Lung (tissue), 12 donors: ENCODE data around the gene ATP6V1F. TPM values are rescaled to one million over a fixed set of nuclear protein-coding genes. Genes with fewer than 3 reads are reported as not detected.

Source experiments
- ATAC-seq: fragments of 200-7000 bp; cut with Tn5 transposase; one replicate; pipeline ENCODE4 v1.9.1; 2020; ENCODE audit warnings: moderate number of reproducible peaks; ENCODE audit not compliant: insufficient read depth, low FRiP score
- DNase-seq, 3 donors: peaks; one replicate each; pipeline ENCODE4 v3.0.0-alpha.2; 2013 to 2017
- H3K27ac ChIP-seq, 2 donors: one replicate each; pipeline ENCODE4 v1.5.1; 2013; ENCODE audit warnings: mild to moderate bottlenecking in 2 of 2, moderate library complexity in 2 of 2, control low read depth in 1 of 2, inconsistent platforms in 1 of 2, low read depth in 1 of 2, low read length in 1 of 2
- H3K27me3 ChIP-seq, 3 donors: one replicate each; pipeline ENCODE4 v1.5.1; 2013; ENCODE audit warnings: low read length in 2 of 3; ENCODE audit not compliant: control insufficient read depth in 3 of 3, insufficient read depth in 3 of 3
- H3K36me3 ChIP-seq, 4 donors: one replicate each; pipeline ENCODE4 v1.5.1; 2013; ENCODE audit warnings: low read length in 4 of 4, mild to moderate bottlenecking in 1 of 4, moderate library complexity in 1 of 4; ENCODE audit not compliant: control insufficient read depth in 4 of 4, insufficient read depth in 4 of 4
- H3K4me1 ChIP-seq, 5 donors: one replicate each; pipeline ENCODE4 v1.5.1; 2013; ENCODE audit warnings: low read length in 5 of 5, mild to moderate bottlenecking in 2 of 5, moderate library complexity in 1 of 5; ENCODE audit not compliant: control insufficient read depth in 5 of 5, insufficient read depth in 5 of 5
- H3K4me3 ChIP-seq: one replicate; pipeline ENCODE4 v1.5.1; 2013; ENCODE audit warnings: mild to moderate bottlenecking, control low read depth, moderate library complexity
- H3K9ac ChIP-seq, 2 donors: one replicate each; pipeline ENCODE4 v1.5.1; 2013; ENCODE audit warnings: low read length in 2 of 2, control low read depth in 1 of 2; ENCODE audit not compliant: insufficient read depth in 1 of 2
- H3K9me3 ChIP-seq, 4 donors: one replicate each; pipeline ENCODE4 v1.5.1; 2013; ENCODE audit warnings: low read length in 3 of 4, mild to moderate bottlenecking in 1 of 4, moderate library complexity in 1 of 4; ENCODE audit not compliant: control insufficient read depth in 4 of 4, insufficient read depth in 3 of 4
- WGBS, 2 donors: extraction: QIAGEN DNeasy Blood & Tissue Kit; methylation state at CpG; one replicate each; pipeline ENCODE4 v1.1.7; 2013; 5-methylcytosine and 5-hydroxymethylcytosine counted together
- polyA plus RNA-seq, 2 donors: library from polyadenylated mRNA; stranded (reverse); fragments of 200-250 nt; gene quantifications; one replicate each; pipeline ENCODE4 v1.2.1, GENCODE V29; 2013
- total RNA-seq, 2 donors: library from RNA; depleted of rRNA in 1 of 2; stranded (reverse); fragments of >200 nt in 1 of 2; gene quantifications; one replicate each; pipeline ENCODE4 v1.2.1, GENCODE V29; 2014 to 2021
- TF ChIP-seq, protein P1 (sequence below): IDR thresholded peaks from 2 replicates; pipeline ENCODE4 v1.5.1; 2012; ENCODE audit warnings: mild to moderate bottlenecking; ENCODE audit errors: control extremely low read depth, extremely low read depth
- donor health status: control.
- donor health status: control.
- donor health status: Bipolar disorder and iron deficiency.
- donor health status: healthy.
- donor health status: DM: yes; HTN: yes; CAD: no.

ATP6V1F gene
- total and polyA plus RNA-seq, 4 donors, result 43.9 to 383 (median 225) TPM

DNA sequence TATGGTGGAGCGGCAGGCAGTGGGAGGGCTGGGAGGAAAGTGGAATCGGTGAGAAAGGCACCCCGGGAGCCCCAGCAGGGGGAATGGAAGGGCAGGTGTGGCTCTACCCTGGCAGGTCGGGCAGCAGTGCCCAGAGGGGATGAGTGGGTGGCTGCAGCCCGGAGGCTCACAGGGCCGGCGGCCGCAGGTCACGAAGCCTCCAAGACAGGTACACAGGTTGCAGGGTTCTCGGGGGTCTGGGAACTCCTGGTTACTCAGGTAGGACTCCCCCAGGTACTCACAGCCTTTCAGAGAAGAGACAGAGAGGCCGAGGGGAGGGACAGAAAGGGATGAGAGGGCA is 26.1 kb downstream of the ATP6V1F start:
- no peaks in the 10 kb centered on the region for H3K9me3 ChIP-seq
- no peak overlapping the region for H3K27ac ChIP-seq
- peaks cover 0 to 3% (median 0%) of the 10 kb centered on the region in 5 donors for H3K4me1 ChIP-seq
- peak in 1 of 3 donors; percentile 9 for DNase-seq
- H3K9ac ChIP-seq, result no peak overlapping the region
- peaks cover 0 to 14% (median 0%) of the 10 kb centered on the region in 3 donors for H3K27me3 ChIP-seq
- H3K4me3 ChIP-seq, result no peak overlapping the region
- no peak for ATAC-seq
- H3K36me3 ChIP-seq, result no peaks in the 10 kb centered on the region
- TF ChIP-seq, protein P1, sequence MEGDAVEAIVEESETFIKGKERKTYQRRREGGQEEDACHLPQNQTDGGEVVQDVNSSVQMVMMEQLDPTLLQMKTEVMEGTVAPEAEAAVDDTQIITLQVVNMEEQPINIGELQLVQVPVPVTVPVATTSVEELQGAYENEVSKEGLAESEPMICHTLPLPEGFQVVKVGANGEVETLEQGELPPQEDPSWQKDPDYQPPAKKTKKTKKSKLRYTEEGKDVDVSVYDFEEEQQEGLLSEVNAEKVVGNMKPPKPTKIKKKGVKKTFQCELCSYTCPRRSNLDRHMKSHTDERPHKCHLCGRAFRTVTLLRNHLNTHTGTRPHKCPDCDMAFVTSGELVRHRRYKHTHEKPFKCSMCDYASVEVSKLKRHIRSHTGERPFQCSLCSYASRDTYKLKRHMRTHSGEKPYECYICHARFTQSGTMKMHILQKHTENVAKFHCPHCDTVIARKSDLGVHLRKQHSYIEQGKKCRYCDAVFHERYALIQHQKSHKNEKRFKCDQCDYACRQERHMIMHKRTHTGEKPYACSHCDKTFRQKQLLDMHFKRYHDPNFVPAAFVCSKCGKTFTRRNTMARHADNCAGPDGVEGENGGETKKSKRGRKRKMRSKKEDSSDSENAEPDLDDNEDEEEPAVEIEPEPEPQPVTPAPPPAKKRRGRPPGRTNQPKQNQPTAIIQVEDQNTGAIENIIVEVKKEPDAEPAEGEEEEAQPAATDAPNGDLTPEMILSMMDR, result no peak
- 82 to 89% methylated on average over 11 of the region's 11 CpGs for WGBS, 2 donors

- H3K27ac ChIP-seq, result no peak overlapping the region
- ATAC-seq (no peak), DNase-seq (no peak)
- no peak overlapping the region for H3K9ac ChIP-seq
- H3K4me1 ChIP-seq, result peaks cover 0 to 3% (median 0%) of the 10 kb centered on the region in 5 donors
- no peaks in the 10 kb centered on the region for H3K36me3 ChIP-seq
- peaks cover 0 to 14% (median 0%) of the 10 kb centered on the region in 3 donors for H3K27me3 ChIP-seq
- 71 to 75% methylated on average over 8 of the region's 8 CpGs for WGBS, 2 donors
- no peaks in the 10 kb centered on the region for H3K9me3 ChIP-seq
- TF ChIP-seq, protein P1, result no peak
- H3K4me3 ChIP-seq, result no peak overlapping the region
Measured at GRCh38 chr7:128889121-128889520, 26.5 kb downstream of the ATP6V1F start.

DNA sequence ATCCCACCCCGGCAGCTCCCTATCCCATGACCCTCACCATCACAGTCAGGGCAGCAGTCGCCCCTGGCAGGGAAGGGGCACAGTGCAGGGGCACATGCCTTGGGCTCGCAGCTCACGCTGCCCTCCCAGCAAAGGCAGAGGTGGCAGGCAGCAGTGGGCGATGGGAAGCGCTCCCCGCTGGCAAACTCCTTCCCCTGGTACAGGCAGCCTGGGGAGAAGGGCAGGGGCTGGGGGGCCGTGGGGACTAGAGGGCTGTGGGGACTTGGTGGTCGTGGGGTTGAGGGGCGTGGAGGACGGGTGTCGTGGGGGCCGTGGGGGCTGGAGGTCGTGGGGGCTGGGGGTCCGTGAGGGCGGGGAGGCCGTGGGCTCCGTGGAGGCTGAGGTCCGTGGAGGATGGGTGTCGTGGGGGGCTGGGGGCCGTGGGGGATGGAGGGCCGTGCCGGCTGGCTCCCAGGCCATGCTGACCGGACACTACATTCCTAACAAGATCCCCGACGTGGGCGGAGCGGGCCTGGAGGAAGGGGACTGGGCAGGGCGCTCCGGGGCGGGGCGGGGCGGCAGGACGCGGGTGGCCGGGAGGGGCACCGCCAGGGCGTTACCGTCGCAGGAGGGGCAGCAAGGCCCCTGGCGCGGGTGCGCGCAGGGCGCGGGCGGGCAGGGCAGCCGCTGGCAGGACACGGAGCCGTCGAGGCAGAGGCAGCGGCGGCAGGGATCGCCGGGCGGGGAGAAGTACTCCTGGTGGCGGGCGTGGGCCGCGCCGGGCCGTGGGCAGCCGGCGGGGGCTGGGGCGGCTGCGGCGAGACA is 27.9 kb downstream of the ATP6V1F start:
- Histone ChIP-seq H3K4me3 (no peak overlapping the region), H3K27ac (no peak overlapping the region), H3K9me3 (no peaks in the 10 kb centered on the region), H3K9ac (no peak overlapping the region), H3K27me3 (peaks cover 0 to 12% (median 0%) of the 10 kb centered on the region in 3 donors), H3K4me1 (peaks cover 0 to 3% (median 0%) of the 10 kb centered on the region in 5 donors), H3K36me3 (no peaks in the 10 kb centered on the region)
- ATAC-seq (peak; percentile 15), DNase-seq (peak in 1 of 3 donors; percentile 11)
- TF ChIP-seq, protein P1, result no peak
- WGBS, 2 donors, result 28 to 29% methylated on average over 61 to 67 of the region's 67 CpGs
